ENCODE data around the gene CREBL2. TPM values are rescaled to one million over a fixed set of nuclear protein-coding genes. Genes with fewer than 3 reads are reported as not detected.
"Not testable (repeated sequence)": the region's sequence is repeated elsewhere in the genome, so short reads cannot be mapped to it uniquely, and the experiment has no call there.

Gene CREBL2
- polyA plus RNA-seq: 10 to 100 TPM; 12.2 to 59.7 (median 24.9) TPM

- WGBS, 3 donors: 0 to 1% (median 1%) methylated on average over 50 to 51 of the region's 51 CpGs
These were observed at the start of gene CREBL2 for GRCh38 chr12:12611512-12612306. CREBL2 (plus strand) TSS chr12:12611876; CDS start chr12:12612173, 297 bp downstream.

GRCh38 chr12:12562016-12562483 is 49.6 kb upstream of the CREBL2 start:
- peak overlapping the region; percentile 89 for H3K27ac ChIP-seq (ENCODE audit: low read depth, low read length)
- WGBS, 3 donors: 0 to 1% (median 1%) methylated on average over 30 to 45 of the region's 45 CpGs

More at GRCh38 chr12:12611512-12612306, at the start of gene CREBL2:
- H3K27ac ChIP-seq (ENCODE audit: low read depth, low read length): peak within 1 kb of the TSS; percentile 45

- H3K27ac ChIP-seq (ENCODE audit: low read depth, low read length): peak within 1 kb of the TSS; percentile 89
- 0% methylated on average over 35 to 59 of the region's 59 CpGs for WGBS, 3 donors
These were observed 49.0 kb upstream of the CREBL2 start, which contains the start of gene DUSP16 for GRCh38 chr12:12562585-12563261. DUSP16 (minus strand) TSS chr12:12562863; CDS start chr12:12521098, 41,765 bp downstream.

- WGBS, 3 donors: 35 to 60% (median 51%) methylated on average over 11 of the region's 11 CpGs
- no peak overlapping the region for H3K27ac ChIP-seq (ENCODE audit: low read depth, low read length)
These were observed 48.3 kb upstream of the CREBL2 start for GRCh38 chr12:12563290-12563928.

GRCh38 chr12:12564911-12565310 is 46.8 kb upstream of the CREBL2 start:
- H3K27ac ChIP-seq (ENCODE audit: low read depth, low read length): no peak overlapping the region
- WGBS, 3 donors: 50 to 86% (median 83%) methylated on average over 1 of the region's 1 CpG

- not testable (repeated sequence) for H3K27ac ChIP-seq (ENCODE audit: low read depth, low read length)
- 96 to 100% (median 98%) methylated on average over 9 to 17 of the region's 32 CpGs for WGBS, 3 donors
These were observed 45.7 kb upstream of the CREBL2 start for GRCh38 chr12:12565971-12566370.

GRCh38 chr12:12572659-12573058 is 39.0 kb upstream of the CREBL2 start:
- WGBS, 3 donors: 93 to 96% (median 93%) methylated on average over 3 of the region's 3 CpGs
- H3K27ac ChIP-seq (ENCODE audit: low read depth, low read length): no peak overlapping the region

GRCh38 chr12:12577786-12578185 is 33.9 kb upstream of the CREBL2 start:
- WGBS, 3 donors: 82 to 96% (median 90%) methylated on average over 3 of the region's 3 CpGs
- H3K27ac ChIP-seq (ENCODE audit: low read depth, low read length): no peak overlapping the region

GRCh38 chr12:12580716-12581115 is 31.0 kb upstream of the CREBL2 start:
- WGBS, 3 donors: 88 to 93% (median 93%) methylated on average over 1 of the region's 1 CpG
- not testable (repeated sequence) for H3K27ac ChIP-seq (ENCODE audit: low read depth, low read length)

GRCh38 chr12:12582193-12582881 is 29.3 kb upstream of the CREBL2 start:
- no peak overlapping the region for H3K27ac ChIP-seq (ENCODE audit: low read depth, low read length)

GRCh38 chr12:12582895-12583303 is 28.8 kb upstream of the CREBL2 start:
- 52 to 58% (median 58%) methylated on average over 6 of the region's 6 CpGs for WGBS, 3 donors
- no peak overlapping the region for H3K27ac ChIP-seq (ENCODE audit: low read depth, low read length)

More at GRCh38 chr12:12582193-12582881, 29.3 kb upstream of the CREBL2 start:
- 69 to 72% (median 71%) methylated on average over 4 of the region's 4 CpGs for WGBS, 3 donors

GRCh38 chr12:12583510-12584178 is 28.0 kb upstream of the CREBL2 start:
- 77 to 85% (median 80%) methylated on average over 5 of the region's 5 CpGs for WGBS, 3 donors
- no peak overlapping the region for H3K27ac ChIP-seq (ENCODE audit: low read depth, low read length)

- WGBS, 3 donors: 68 to 86% (median 73%) methylated on average over 2 of the region's 2 CpGs
- H3K27ac ChIP-seq (ENCODE audit: low read depth, low read length): no peak overlapping the region
These were observed 26.4 kb upstream of the CREBL2 start for GRCh38 chr12:12585115-12585863.

GRCh38 chr12:12586879-12587675 is 24.6 kb upstream of the CREBL2 start:
- 53 to 85% (median 78%) methylated on average over 8 of the region's 8 CpGs for WGBS, 3 donors
- H3K27ac ChIP-seq (ENCODE audit: low read depth, low read length): no peak overlapping the region

- H3K27ac ChIP-seq (ENCODE audit: low read depth, low read length): no peak overlapping the region
- WGBS, 3 donors: 90 to 100% (median 100%) methylated on average over 1 of the region's 1 CpG
These were observed 23.8 kb upstream of the CREBL2 start for GRCh38 chr12:12587878-12588277.

GRCh38 chr12:12588436-12588835 is 23.2 kb upstream of the CREBL2 start:
- not testable (repeated sequence) for H3K27ac ChIP-seq (ENCODE audit: low read depth, low read length)
- 85 to 98% (median 96%) methylated on average over 3 of the region's 3 CpGs for WGBS, 3 donors
